Measurements from ENCODE around the gene SPDYE17.
A peak's percentile ranks its signal among the peaks of the same experiment; 100 is the strongest.
"Not testable (repeated sequence)": the region's sequence is repeated elsewhere in the genome, so short reads cannot be mapped to it uniquely, and the experiment has no call there.

Gene SPDYE17

DNA sequence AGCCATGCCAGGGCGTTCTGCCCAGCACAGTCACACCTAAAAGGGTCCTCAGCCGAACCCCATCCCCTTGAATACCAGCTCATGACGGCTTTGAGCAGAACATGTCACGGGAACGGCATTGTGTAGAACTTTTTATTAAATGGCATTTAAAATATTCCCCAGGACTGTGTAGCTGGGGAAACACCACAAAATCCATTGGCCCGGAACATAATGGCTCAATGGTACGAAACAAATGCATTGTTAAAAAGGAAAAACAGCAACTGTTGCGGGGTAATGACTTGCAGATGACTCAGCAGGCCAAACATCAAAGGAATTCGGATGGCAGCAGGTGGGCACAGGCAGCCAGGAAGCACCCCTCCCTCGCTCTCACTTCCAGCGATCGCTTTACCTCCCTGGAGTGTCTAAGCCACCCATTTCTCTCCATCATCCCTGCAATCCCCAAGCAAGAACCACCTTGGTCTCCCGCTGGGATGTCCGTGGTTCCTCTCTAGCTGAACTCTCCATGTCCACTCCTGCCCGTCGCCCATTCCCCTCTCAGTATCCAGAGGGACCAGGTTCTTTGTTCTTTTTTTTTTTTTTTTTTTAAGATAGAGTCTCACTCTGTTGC, 22.0 kb downstream of the SPDYE17 start:
- not testable (repeated sequence) for H3K9me3 ChIP-seq (ENCODE audit: control insufficient read depth, low read length); H3K9ac ChIP-seq (ENCODE audit: low read length); H3K27me3 ChIP-seq (replicated peaks; ENCODE audit: control insufficient read depth, insufficient read depth, low read length); H3K4me1 ChIP-seq (ENCODE audit: control insufficient read depth, insufficient read depth, low read length); H3K36me3 ChIP-seq (ENCODE audit: control insufficient read depth, insufficient read depth, low read length, severe bottlenecking); H3K4me3 ChIP-seq (ENCODE audit: low read length)
- DNase-seq (ENCODE audit: low read depth) = peak; percentile 28

DNA sequence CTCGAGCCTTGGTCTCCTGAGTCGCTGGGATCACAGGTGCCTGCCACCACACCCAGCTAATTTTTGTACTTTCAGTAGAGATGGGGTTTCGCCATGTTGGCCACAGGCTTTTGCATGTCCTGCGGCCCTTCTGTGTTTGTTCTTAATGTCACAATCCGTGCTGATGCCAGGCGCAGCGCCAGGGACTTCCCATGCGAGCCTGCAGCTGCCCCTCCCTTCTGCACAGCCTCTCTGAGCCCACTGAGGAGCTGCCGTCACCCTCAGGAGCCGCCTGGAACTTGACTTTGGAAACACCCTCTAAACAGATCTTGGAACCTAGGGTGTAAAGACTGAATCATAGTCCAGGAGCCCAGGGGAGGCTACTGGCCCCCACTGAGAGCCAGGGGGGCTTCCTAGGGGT, 24.2 kb downstream of the SPDYE17 start:
- H3K4me3 ChIP-seq (ENCODE audit: low read length); H3K9me3 ChIP-seq (ENCODE audit: control insufficient read depth, low read length); H3K4me1 ChIP-seq (ENCODE audit: control insufficient read depth, insufficient read depth, low read length); H3K36me3 ChIP-seq (ENCODE audit: control insufficient read depth, insufficient read depth, low read length, severe bottlenecking); H3K27me3 ChIP-seq (replicated peaks; ENCODE audit: control insufficient read depth, insufficient read depth, low read length); H3K9ac ChIP-seq (ENCODE audit: low read length); DNase-seq (ENCODE audit: low read depth): not testable (repeated sequence)

DNA sequence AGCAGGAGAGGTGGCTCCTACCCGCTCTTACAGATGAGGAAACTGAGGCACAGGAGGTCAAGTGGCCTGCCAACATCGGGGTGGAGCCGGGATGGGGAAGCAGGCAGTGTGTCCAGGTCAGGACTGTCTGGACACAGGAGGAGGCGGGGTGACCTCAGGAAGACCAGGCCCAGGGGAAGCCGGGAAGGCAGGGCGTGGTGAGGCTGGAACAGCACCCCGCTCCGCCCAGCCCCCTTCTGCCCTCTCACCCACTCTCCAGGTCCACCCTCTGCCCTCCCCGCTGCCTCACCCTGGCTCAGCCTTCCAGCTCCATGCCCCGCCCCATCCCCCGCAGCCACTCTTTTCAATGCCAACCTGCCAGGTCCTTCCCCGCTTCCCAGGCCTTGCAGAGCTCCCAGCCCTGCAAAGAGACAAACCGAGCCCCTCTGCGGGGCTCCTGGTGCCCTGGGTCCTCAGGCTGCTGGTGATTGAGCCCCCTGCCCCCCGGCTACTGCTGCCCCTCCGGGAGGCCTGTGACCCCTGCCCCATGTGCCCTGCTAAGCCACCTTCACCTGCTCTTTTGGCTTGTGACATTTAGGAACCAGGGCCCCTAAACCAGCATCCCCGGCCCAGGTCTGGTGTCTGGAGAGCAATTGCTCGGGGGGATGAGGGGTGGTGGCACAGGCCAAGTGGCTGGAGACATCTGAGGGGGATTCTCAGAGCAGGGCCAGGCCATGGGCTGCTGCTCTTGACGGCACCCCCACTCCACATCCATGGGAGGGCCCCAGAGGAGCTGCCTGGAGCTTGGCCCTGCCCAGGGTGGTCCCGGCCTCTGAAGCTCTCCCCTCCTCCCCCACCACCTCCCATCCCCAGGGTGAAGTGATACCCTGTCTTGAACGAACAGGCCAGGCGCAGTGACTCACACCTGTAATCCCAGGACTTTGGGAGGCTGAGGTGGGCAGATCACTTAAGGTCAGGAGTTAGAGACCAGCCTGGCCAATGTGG, 25.7 kb downstream of the SPDYE17 start:
- H3K9me3 ChIP-seq (ENCODE audit: control insufficient read depth, low read length); DNase-seq (ENCODE audit: low read depth); H3K9ac ChIP-seq (ENCODE audit: low read length); H3K4me3 ChIP-seq (ENCODE audit: low read length); H3K27me3 ChIP-seq (replicated peaks; ENCODE audit: control insufficient read depth, insufficient read depth, low read length); H3K4me1 ChIP-seq (ENCODE audit: control insufficient read depth, insufficient read depth, low read length); H3K36me3 ChIP-seq (ENCODE audit: control insufficient read depth, insufficient read depth, low read length, severe bottlenecking): not testable (repeated sequence)

DNA sequence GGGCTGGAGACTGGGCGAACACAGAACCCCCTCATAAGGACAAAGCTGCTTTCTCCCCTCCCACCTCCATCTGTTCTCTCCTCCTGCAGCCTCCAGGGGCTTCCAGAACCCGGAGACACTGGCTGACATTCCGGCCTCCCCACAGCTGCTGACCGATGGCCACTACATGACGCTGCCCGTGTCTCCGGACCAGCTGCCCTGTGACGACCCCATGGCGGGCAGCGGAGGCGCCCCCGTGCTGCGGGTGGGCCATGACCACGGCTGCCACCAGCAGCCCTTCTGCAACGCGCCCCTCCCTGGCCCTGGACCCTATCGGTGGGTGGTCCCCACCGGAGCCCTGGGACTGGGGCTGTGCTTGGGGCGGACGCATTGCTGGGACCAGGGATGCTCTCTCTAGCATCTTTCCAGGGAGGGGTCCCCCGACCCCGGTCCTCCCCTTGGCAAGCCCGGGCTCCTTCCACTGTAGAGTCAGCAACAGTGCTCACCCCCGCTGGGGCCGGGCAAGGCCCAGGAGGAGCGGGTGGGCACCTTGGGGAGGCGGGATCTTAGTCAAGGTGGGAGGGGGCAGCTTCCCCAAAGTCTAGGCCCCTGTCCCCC, 26.6 kb downstream of the SPDYE17 start:
- H3K4me1 ChIP-seq (ENCODE audit: control insufficient read depth, insufficient read depth, low read length); DNase-seq (ENCODE audit: low read depth); H3K4me3 ChIP-seq (ENCODE audit: low read length); H3K36me3 ChIP-seq (ENCODE audit: control insufficient read depth, insufficient read depth, low read length, severe bottlenecking); H3K27me3 ChIP-seq (replicated peaks; ENCODE audit: control insufficient read depth, insufficient read depth, low read length); H3K9me3 ChIP-seq (ENCODE audit: control insufficient read depth, low read length); H3K9ac ChIP-seq (ENCODE audit: low read length): not testable (repeated sequence)

DNA sequence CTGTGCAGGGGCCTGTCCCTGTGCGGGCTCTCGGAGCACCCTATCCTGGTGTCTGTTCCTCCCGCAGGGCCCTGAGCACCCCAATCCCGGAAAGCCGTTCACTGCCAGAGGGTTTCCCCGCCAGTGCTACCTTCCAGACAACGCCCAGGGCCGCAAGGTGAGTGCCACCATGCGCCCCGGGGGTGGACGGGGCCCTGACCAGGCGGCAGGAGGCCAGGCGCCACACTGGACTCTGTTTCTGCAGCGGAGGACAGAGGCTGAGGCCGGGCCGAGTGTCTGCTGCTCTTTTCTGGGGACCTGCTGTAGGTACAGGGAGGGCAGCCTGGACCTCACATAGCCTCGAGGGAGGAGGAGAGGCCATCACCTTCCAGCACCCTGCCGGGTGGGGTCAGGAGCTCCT, 28.0 kb downstream of the SPDYE17 start:
- not testable (repeated sequence) for H3K4me1 ChIP-seq (ENCODE audit: control insufficient read depth, insufficient read depth, low read length); H3K27me3 ChIP-seq (replicated peaks; ENCODE audit: control insufficient read depth, insufficient read depth, low read length); H3K36me3 ChIP-seq (ENCODE audit: control insufficient read depth, insufficient read depth, low read length, severe bottlenecking); DNase-seq (ENCODE audit: low read depth); H3K9me3 ChIP-seq (ENCODE audit: control insufficient read depth, low read length); H3K4me3 ChIP-seq (ENCODE audit: low read length); H3K9ac ChIP-seq (ENCODE audit: low read length)

DNA sequence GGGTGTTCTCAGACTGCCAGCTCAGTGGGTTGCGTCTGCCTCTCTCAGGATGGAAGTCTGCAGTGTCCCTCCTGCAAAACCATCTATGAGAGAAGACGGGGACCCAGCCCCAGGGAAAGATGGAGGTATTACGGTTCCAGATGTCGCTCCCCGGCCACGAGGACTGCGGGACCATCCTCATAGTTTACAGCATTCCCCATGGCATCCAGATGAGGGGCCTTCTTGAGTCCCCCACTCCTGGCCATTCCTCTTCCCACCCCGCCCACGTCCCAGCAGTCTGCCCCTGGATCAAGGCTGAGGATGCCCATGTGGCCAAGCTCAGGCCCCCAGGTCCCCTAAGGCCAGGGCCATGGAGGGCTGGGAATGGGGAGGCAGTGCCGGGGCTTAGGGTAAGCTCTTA, 28.9 kb downstream of the SPDYE17 start:
- not testable (repeated sequence) for H3K4me1 ChIP-seq (ENCODE audit: control insufficient read depth, insufficient read depth, low read length); H3K4me3 ChIP-seq (ENCODE audit: low read length); H3K27me3 ChIP-seq (replicated peaks; ENCODE audit: control insufficient read depth, insufficient read depth, low read length); H3K36me3 ChIP-seq (ENCODE audit: control insufficient read depth, insufficient read depth, low read length, severe bottlenecking); H3K9me3 ChIP-seq (ENCODE audit: control insufficient read depth, low read length); H3K9ac ChIP-seq (ENCODE audit: low read length); DNase-seq (ENCODE audit: low read depth)

DNA sequence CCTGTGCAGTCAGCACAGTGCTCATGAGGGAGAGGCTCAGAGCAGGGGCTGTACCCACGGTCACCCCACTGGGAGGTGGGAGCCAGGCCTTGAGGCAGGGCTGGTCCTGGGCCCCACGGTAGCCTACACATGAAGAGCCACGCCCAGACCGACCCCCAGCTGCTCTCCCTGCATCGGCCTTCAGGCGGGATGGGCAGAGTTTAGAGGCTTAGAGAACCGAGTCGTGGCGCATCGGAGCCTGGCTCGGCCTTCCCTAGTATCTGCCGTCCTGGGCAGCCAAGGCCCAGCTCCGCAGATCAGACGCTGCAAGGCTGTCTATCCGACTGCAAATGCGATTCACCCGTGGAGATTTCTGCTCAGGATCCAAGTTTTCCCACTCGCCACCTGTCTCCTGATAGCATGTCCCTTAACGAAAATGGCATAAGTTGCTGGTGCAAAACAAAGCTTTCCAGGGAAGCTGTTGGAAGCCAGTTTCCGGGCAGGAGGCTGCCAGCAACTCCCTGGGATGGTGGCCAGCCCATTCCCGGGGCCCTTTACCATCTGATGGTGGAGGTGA, 29.4 kb downstream of the SPDYE17 start:
- H3K9me3 ChIP-seq (ENCODE audit: control insufficient read depth, low read length); H3K9ac ChIP-seq (ENCODE audit: low read length); H3K36me3 ChIP-seq (ENCODE audit: control insufficient read depth, insufficient read depth, low read length, severe bottlenecking): not testable (repeated sequence)

DNA sequence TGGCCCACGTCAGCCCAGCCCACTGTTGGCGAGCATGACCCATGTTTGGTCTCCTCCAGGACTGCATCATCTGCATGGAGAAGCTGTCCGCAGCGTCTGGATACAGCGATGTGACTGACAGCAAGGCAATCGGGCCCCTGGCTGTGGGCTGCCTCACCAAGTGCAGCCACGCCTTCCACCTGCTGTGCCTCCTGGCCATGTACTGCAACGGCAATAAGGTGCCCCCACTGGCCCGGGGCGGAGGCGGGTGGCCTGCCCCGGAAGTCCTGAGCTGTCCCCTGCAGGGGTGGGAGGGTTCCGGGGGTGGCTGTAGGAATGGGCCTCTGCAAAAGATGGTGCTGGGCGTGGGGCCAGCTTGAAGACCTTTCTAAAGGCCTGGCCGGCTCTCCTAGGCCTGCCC, 30.1 kb downstream of the SPDYE17 start:
- H3K4me1 ChIP-seq (ENCODE audit: control insufficient read depth, insufficient read depth, low read length); H3K9ac ChIP-seq (ENCODE audit: low read length); DNase-seq (ENCODE audit: low read depth); H3K27me3 ChIP-seq (replicated peaks; ENCODE audit: control insufficient read depth, insufficient read depth, low read length); H3K4me3 ChIP-seq (ENCODE audit: low read length); H3K9me3 ChIP-seq (ENCODE audit: control insufficient read depth, low read length); H3K36me3 ChIP-seq (ENCODE audit: control insufficient read depth, insufficient read depth, low read length, severe bottlenecking): not testable (repeated sequence)

More for the DNA sequence above, 29.4 kb downstream of the SPDYE17 start:
- H3K27me3 ChIP-seq (replicated peaks; ENCODE audit: control insufficient read depth, insufficient read depth, low read length); DNase-seq (ENCODE audit: low read depth); H3K4me1 ChIP-seq (ENCODE audit: control insufficient read depth, insufficient read depth, low read length); H3K4me3 ChIP-seq (ENCODE audit: low read length): not testable (repeated sequence)

DNA sequence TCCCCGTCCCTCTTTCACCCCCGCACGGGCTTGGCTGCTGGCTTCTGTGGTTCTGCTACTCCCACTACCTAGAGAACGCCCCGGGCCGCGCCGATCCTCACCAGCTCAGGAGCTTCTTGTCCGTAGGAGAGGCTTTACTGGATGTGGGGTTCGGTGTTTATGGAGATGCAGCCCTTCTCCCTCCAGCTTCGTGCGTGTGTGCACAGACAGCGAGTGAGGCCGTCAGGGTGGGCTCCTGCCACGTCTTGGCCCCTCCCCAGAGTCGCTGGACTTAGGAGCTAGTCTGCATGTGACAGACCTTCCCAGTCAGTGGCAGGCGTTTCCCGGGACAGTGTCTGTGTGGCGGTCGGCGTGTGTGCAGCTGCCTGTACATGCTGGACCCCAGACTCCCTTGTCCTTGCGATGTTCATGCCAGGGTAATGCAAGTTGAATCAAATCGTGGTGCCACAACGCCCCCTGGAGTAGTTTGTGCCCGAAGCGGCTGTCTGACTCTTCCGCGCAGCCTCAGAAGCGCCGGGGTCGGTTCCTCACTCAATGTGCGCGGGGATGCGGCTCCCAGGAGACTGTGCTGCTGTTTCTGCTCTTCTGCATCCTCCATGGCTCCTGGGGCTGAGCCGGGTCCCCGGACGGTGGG, 32.6 kb downstream of the SPDYE17 start:
- not testable (repeated sequence) for DNase-seq (ENCODE audit: low read depth); H3K27me3 ChIP-seq (replicated peaks; ENCODE audit: control insufficient read depth, insufficient read depth, low read length); H3K4me1 ChIP-seq (ENCODE audit: control insufficient read depth, insufficient read depth, low read length); H3K9ac ChIP-seq (ENCODE audit: low read length); H3K9me3 ChIP-seq (ENCODE audit: control insufficient read depth, low read length); H3K4me3 ChIP-seq (ENCODE audit: low read length); H3K36me3 ChIP-seq (ENCODE audit: control insufficient read depth, insufficient read depth, low read length, severe bottlenecking)

DNA sequence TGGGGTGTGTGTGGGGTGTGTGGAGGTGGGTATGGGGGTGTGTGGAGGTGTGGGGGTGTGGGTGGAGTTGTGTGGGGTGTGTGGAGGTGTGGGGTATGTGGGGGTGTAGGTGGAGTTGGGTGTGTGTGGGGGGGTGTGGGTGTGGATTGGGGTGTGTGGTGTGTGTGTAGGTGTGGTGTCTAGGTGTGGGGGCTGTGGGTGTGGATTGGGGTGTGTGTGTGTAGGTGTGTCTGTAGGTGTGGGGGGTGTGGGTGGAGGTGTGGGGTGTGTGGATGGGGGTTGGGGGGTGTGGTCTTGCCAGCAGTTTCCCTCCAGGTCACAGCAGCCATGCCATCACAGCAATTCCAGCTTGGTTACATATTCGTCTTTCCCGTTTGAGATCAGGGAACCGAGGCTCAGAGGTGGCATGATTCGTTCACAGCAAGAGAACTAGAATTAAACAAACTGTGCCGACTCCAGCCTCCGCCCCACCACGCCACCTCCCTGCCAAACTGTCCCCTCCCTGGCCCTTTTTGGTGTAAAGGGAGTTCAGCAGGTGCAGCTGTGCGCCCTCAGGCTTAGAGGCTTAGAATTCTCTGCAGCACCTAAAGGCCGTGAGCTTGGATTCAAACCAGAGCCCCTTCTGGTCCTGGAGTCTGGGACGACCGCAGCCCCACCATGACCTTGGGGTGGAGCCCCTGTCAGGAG, 33.3 kb downstream of the SPDYE17 start:
- not testable (repeated sequence) for H3K36me3 ChIP-seq (ENCODE audit: control insufficient read depth, insufficient read depth, low read length, severe bottlenecking); H3K9ac ChIP-seq (ENCODE audit: low read length); H3K9me3 ChIP-seq (ENCODE audit: control insufficient read depth, low read length); DNase-seq (ENCODE audit: low read depth); H3K4me1 ChIP-seq (ENCODE audit: control insufficient read depth, insufficient read depth, low read length); H3K27me3 ChIP-seq (replicated peaks; ENCODE audit: control insufficient read depth, insufficient read depth, low read length); H3K4me3 ChIP-seq (ENCODE audit: low read length)

DNA sequence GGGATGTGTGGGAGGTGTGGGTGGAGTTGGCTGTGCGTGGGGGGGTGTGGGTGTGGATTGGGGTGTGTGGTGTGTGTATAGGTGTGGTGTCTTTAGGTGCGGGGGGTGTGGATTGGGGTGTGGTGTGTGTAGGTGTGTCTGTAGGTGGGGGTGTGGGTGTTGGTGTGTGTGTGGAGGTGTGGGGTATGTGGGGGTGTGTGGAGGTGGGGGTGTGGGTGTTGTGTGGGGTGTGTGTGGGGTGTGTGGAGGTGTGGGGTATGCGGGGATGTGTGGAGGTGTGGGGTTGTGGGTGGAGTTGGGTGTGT, 33.9 kb downstream of the SPDYE17 start:
- no peak for DNase-seq (ENCODE audit: low read depth)
- Histone ChIP-seq H3K4me3 (ENCODE audit: low read length) (no peak overlapping the region), H3K9me3 (ENCODE audit: control insufficient read depth, low read length) (no peaks in the 10 kb centered on the region)

More for the DNA sequence above, 33.9 kb downstream of the SPDYE17 start:
- no peaks in the 10 kb centered on the region for H3K36me3 ChIP-seq (ENCODE audit: control insufficient read depth, insufficient read depth, low read length, severe bottlenecking)
- no peaks in the 10 kb centered on the region for H3K27me3 ChIP-seq (replicated peaks; ENCODE audit: control insufficient read depth, insufficient read depth, low read length)
- no peak overlapping the region for H3K9ac ChIP-seq (ENCODE audit: low read length)
- no peaks in the 10 kb centered on the region for H3K4me1 ChIP-seq (ENCODE audit: control insufficient read depth, insufficient read depth, low read length)
